SH-SY5Y (cell line): ENCODE results near the gene GRIK2.

Experiments
- GATA2 ChIP-seq: IDR thresholded peaks from 2 replicates; pipeline ENCODE4 v1.6.1; 2011; ENCODE audit warnings: mild to moderate bottlenecking, low read depth, low read length
- GATA3 ChIP-seq: IDR thresholded peaks from 2 replicates; pipeline ENCODE4 v1.6.1; 2011; ENCODE audit warnings: low read depth, mild to moderate bottlenecking, low read length, moderate library complexity

- TF ChIP-seq GATA3 (no peak), GATA2 (no peak)
These were observed 417.6 kb downstream of the GRIK2 start for GRCh38 chr6:101811108-101811507.
